ENCODE measurements around the gene TTC39B.
"Not testable (repeated sequence)": the region's sequence is repeated elsewhere in the genome, so short reads cannot be mapped to it uniquely, and the experiment has no call there.

Gene TTC39B

DNA sequence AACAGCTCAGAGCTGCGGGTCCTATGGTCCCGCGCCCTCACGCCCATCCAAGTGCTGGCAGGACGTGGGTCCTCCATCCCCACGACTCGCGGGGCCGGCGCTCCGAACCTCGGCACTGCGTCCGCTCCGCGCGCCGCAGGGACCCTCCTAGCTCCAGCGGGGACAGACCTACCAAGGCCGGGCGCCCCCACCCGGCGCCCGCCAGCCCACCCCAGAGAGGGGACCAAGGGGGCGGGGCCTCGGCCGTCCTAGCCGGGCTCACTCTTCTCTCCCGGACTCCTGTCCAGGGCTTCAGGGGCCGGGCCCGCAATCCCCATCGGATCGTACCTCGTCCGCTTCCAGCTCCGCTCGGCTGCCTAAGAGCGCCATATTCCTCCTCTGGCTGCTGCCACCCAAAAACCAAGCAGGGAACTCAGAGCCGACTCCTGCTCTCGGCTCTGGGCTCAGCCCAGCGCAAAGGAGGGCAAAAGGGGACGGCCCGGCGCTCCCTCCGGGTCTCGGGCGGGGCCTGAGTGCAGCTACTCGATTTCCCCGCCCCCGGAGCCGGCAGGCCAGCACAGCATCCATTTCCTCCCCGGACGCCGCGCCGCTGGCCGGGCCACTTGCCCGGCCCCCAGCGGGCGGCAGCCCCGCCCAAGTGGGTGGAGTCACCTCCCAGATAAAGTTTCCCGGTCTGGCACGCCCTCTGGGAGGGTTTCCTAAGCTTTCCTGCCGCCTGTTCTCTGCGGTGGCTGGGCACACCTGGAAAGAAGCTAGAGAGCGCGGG lies at the start of gene TTC39B:
Gene TTC39B, minus strand, starts transcription at position 460 of the 766 bp plus-strand sequence. Its CDS starts 91 bp downstream, at position 369.
- peak; percentile 98 for DNase-seq

DNA sequence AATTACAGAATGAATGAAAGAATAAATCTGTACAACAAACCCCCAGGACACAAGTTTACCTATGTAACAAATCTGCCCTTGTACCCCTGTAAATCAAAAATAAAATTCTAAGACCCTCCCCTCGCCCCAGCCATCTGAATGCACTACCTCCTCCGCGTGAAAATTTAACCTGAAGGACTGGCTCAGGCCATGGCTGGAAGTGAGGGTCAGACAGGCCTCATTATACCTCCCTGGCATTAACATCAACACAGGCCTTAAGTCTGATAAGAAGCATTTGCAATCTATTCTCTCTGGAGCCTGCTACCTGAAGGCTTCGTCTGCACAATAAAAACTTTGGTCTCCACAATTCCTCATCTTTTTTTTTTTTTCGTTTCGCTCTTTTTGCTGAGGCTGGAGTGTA lies 48.7 kb upstream of the TTC39B start:
- no peak for DNase-seq

DNA sequence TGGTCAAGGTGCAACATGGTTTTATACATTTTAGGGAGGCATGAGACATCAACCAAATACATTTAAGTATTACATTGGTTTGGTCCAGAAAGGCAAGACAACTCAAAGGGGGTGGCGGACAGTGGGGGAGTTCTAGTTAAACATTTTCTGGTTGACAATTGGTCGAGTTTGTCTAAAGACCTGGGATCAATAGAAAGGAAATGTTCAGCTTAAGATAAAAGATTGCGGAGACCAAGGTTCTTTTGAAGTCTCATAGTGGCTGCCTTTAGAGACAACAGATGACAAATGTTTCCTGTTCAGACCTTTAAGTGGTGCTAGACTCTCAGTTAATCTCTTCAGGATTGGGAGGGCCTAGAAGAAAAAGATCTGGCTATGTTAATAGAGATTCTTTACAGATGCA lies 47.7 kb upstream of the TTC39B start:
- no peak for DNase-seq

DNA sequence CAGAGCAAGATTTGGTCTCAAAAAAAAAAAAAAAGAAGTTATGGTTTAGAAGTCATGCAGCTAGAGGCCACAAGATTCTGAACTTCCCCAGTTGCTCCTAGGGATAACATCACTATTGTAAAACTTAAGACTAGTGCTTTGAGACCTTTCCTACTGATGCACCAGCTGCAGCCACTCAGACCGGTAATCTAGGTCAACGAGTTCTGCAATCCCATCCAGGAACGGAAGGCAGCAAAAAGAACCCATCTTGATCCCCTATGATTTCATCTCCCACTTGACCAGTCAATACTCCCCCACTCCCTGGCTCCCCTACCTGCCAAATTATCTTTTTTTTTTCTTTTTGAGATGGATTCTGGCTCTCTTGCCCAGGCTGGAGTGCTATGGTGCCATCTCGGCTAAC lies 46.9 kb upstream of the TTC39B start:
- DNase-seq = no peak

DNA sequence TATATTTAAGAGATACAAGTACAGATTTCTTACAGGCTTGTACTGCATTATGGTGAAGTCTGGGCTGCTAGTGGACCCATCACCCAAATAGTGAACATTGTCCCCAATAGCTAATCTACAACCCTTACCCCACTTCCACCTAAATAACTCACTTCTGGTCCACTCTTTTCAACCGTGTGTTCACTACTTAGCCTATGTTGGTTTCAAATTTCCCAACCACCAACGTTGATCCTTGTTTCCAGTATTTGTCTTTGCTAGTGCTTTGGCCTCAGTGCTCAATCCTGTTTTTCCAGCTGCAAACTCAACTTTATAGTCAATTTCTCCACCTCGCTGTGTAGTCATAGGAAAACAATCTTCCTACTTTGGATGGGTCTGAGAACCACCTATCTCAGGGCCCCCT lies 45.3 kb upstream of the TTC39B start:
- no peak for DNase-seq

DNA sequence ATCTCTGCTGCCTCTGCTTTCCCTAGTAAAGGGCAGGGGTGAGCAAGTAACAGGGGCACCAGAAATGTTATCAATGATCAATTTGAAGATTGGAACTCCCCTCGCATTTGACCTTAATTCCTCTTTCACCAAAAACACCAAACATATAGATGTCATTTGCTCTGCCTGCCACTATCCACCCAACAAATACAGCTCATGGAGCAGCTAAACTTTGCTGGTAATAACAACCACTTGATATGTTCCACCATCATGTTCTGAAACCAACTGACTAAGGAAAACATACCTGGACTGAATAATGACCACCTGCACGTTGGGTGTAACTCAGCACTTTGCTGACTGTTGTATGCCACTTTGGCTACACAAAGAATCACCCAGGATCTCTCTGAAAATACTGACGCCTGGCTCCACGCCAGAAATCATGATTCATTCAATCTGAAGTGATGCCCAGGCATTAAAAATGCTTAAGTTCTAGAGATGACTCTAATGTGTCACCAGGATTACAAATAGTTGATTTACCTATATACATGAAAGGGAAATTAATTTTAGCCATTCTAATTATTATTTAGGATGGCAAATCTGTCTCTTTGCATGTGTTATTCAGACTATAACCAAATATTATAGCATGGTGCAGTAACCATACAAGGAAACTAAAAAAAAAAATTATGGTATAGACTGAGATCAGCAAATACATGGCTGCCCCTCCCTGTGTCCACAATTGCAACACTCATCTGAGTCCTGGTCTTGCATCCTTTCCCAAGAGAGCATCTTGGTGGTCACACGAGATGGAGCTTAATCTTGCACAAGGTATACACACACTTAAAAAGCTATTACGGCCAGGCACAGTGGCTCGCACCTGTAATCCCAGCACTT lies 43.1 kb upstream of the TTC39B start:
- DNase-seq = no peak

DNA sequence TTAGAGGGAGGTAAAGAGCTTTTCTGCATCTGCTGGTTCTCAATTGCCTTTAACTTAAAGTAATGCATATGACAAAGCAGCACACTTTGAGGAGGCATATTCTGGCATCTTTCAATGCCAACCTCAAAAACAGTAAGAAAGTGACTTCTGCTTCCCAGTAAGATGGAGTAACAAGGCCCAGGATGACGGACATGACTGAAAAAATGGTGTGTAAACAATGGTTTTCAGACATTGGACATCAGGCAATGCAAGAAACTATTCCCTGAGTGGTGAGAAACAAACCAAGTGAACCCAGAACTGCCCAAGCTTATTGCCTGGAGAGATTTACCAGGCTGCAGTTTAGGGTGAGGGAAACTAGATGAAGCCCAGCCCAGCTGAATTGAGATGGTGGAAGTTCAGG lies 39.8 kb upstream of the TTC39B start:
- no peak for DNase-seq

DNA sequence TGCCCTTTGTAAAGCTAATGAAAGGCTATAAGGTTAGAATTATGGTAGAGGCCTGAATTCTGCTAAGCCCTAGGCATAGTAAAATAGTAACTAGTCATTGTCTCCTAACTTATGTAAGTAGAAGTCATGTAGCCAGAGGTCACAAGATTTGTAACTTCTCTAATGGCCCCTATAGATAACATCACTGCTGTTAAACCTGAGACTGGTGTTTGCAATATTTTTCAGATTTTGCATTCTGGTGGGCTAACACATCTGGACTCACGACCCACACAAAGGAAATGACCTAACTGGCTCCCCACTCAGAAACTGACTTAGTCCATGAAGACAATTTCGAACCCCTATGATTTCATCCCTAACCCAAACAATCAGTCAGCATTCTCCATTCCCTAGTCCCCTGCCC lies 37.2 kb upstream of the TTC39B start:
- DNase-seq = no peak

DNA sequence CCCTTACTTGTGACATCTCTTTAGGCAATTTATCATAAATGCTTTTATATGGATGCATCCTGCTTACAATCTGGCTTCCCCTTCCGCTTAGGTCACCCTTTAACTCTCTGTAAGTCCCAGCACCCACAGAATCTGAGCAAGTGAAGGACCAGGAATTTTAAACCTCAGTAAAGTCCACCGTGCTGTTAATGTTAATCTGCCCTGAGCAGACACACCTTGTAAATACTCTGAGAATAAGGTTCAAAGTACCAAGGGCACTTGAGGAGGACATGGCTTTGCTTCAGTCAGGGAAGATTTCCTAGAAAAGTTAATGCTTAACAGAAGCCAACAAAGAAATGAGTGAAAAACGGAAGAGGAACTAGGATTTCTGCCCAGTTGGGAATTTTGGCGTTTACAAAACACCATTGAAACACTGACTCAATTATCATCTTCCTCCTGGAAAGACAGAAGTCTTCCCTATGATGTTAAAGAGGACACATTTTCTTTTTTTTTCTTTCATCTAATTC lies 26.4 kb upstream of the TTC39B start:
- DNase-seq = no peak

DNA sequence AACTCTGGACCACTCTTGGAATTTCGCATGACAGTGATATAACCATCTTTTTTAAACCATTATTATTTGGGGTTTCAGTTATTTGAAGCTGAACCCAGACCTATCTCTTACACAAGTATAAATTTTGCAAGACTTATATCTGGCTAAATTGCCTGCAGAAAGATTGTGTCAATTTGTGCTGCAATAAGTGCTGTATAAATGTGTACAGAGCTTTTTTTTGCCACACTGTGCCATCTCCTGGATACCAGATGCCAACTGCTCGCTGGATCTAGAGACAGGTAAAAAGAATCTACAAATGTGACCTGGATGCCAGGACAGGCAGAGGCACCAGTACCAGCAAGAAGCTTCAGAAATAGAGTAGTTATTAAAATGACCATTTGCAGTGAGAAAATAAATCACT lies 25.9 kb upstream of the TTC39B start:
- DNase-seq = no peak

DNA sequence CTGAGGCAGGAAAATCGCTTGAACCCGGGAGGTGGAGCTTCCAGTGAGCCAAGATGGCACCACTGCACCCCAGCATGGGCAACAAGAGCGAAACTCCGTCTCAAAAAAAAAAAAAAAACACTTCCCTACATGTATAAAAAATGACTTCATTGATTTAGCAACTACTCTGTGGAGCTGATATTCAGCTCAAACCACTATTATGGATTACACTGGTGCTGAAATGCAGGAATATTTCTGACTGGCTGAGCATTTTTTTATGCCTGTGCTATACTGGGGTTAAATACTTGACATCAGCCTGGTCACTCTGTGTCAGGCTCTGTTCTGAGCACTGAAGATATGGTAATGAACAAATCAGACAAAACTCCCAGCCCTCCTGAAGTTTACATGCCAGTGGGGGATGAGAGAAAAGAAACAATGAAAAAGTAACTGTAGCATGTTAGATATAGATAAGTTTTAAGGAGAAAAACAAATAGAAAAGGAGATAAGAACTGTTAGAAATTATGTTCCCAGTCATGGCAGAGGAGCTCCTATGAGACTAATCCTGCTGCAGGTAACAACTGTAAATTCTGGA lies 22.6 kb upstream of the TTC39B start:
- no peak for DNase-seq

DNA sequence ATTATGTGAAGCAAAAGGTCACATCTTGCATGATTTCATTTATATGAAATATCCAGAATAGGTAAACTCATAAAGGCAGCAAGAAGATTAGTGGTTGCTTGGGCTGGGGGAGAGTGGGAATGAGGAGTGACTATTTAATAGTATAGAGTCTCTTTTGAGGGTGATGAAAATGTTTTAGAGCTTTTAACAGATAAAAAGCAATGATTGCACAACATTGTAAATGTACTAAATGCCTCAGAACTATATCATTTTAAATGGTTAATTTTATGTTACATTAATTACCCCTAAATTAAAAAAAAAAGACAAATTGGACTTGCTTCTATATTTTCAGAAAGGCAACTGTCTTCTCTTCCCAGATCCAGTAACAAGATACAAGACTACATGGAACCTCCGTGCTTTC lies 21.9 kb upstream of the TTC39B start:
- no peak for DNase-seq

DNA sequence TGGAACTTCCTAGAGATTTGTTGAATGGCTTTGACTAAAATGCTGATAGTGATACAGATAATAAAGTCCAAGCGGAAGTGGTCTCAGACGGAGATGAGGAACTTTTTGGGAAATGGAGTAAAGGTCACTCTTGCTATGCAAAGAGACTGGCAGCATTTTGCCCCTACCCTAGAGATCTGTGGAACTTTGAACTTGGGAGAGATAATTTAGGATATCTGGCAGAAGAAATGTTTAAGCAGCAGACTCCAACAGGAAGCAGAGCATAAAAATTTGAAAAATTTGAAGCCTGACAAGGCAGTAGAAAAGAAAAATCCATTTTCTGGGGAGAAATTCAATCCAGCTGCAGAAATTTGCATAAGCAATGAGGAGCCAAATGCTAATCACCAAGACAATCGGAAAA lies 15.7 kb upstream of the TTC39B start:
- DNase-seq = not testable (repeated sequence)

DNA sequence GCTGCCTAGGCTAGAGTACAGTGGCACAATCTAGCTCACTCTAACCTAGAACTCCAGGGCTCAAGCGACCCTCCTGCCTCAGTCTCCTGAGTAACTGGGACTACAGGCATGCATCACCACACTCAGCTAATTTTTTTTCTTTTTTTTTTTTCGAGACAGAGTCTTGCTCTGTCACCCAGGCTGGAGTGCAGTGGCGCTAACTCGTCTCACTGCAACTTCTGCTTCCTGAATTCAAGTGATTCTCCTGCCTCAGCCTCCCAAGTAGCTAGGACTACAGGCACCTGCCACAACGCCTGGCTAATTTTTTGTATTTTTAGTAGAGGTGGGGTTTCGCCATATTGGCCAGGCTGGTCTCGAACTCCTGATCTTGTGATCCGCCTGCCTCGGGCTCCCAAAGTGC lies 12.6 kb upstream of the TTC39B start:
- DNase-seq = not testable (repeated sequence)

DNA sequence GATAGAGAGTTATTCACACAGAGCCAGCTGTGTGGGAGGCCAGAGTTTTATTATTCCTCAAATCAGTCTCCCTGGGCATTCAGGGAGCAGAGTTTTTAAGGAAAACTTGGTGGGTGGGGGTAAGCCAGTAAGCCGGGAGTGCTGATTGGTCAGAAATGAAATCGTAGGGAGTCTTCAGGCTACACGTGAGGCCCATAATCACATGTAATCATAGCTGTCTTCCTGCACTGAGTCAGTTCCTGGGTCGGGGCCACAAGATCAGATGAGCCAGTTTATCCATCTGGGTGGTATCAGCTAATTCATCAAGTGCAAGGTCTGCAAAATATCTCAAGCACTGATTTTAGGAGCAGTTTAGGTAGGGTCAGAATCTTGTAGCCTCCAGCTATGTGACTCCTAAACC lies 10.8 kb upstream of the TTC39B start:
- no peak for DNase-seq

DNA sequence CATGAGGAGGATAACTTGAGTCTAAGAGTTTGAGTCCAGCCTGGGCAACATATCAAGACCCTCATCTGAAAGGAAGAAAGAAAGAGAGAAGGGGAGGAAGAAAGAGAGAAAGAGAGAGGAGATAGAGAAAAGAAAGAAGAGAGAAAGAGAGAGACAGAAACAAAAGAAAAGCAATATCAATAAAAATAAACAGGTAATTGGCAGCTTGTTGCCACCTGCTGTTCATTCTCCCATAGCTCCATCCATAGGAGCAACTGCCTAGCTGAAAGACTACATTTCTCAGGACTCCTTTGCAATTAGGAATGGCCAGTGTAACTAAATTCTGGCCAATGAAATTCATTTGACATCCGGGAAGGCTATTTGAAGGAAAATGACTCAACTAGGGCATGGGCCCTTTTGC lies 4.6 kb upstream of the TTC39B start:
- DNase-seq = no peak

DNA sequence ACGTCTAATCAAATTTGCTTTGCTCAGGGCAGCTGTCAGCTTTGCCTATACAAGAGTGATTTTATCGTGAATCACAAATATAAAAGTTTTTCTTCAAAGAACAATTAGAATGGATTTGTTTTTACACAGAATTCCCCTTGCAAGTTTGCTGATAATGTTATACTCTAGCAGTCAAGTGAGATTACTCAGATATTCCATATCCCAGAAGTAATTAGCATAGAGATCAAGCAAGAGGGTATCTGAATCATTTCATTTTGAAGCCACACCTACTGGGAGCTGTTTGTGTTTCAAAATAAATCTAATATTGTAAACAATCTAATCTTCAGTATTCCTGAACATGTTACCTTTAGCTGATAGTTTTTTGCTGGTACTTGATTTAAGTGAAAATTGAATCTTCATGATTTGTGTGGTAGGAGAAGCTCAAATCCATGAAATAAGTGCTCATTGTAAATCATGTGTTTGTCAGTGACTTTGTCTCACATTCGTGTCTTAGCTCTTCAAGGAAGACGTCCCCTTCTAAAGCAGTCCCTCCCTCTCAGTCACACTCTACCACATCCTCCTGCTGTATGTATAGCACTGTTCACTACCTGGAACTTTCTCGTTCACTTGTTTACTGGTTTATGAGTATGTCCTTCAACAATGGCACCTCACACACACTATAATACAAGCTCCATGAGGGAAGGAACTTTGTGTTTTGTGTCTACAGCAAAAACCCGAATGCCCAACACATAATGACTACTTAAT lies 3.3 kb upstream of the TTC39B start:
- no peak for DNase-seq

DNA sequence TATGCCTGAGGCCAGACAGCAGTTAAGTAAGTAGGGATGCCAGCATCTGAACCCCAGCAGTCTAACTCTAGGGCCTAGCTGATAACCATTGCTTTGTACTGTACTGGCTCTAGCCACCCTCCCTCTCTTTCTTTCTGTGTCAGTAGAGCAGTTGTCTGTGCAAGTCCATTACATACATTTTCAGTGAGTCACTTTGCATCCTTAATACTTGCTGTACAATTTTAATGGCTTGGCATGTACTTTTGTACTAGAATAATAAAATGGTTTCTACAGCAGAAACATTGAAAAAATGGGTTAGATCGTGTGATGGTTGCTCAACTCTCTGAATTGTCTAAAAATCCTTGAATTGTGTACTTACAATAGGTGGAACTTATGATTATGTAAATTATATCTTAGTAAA lies 1.5 kb upstream of the TTC39B start:
- DNase-seq = peak; percentile 29

DNA sequence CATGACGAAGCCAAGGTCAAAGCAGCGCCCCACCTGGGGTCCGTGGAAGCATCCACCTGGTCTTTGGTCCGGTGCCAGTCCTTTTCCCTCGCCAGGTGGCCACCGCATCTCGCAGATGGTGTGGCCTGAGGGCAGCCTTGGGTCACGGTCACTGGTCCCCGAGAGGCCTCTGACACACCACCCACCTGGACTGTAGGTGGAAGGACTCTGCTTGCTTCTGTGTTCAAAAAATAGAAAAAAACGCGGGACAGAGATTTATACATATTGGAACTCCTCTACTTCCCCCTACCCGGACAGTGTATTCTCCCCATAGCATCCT lies 466 bp upstream of the TTC39B start:
- DNase-seq = no peak

DNA sequence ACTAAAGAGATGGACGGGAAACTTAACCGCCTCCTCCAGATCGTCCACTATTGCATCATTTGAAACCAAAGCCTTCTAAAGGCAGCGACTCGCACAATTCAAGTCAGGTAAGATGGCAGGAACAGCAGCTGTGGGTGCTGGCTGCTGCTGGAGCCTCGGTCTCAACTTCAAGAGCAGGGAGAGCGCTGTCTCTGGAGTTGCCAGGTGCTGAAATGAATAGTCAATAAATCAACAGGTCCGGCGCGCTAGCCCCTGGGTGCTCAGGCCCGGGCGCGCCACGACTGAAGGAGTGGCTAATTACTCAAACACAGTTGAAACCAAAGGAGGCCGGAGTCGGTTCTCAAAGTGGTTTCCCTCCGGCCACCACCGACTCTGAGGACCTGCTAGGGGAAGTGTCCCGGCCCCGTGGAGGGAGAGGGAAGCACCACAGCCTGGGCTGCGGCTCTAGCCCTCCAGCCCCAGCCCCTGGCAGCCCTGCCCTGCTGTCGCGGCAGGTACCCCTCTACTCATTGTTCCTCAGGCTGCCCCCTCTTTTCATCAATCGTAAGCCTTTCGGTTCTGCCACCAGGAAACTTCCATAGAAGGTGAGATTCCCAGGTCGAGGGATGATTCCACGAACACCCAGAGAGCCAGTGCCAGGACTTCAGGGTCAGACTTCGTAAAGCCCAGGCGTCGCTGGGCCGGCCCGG lies 804 bp downstream of the TTC39B start:
- DNase-seq = peak; percentile 87

DNA sequence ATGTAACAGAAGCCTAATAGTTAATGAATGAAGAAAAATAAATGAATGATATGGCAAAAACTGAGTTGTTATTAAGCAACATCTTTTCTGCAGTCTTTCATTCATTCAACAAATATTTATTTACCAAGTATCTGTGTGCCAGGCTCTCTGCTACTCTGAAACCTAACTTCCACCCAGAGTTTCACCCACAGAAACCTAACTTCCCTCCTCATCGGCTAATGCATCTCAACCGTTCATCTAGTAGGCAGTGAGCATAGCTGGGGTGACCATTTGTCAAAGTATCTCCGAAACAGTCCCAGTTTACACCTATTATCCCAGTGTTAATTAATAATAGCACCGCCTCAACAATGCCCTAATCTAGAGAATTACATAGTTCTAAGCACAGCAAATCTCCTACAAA lies 1.5 kb downstream of the TTC39B start:
- DNase-seq = no peak

DNA sequence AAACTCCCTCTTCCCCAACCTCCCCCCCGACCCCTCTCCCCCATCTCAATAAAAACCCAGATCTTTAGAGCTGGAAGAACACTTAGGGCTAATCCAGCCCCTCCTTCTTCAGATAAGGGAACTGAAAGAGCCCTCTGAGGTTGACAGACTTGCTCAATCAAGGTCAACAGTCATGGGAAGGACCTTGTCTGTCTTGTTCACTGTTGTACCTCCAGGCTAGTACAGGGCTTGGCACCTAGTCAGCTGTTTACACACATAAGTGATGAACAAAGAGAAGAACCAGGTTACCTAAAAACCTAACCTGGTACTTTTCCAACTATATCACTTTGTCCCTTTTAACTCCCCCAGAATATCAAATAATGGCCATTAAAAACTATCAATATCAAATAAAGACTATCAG lies 2.4 kb downstream of the TTC39B start:
- DNase-seq = no peak

DNA sequence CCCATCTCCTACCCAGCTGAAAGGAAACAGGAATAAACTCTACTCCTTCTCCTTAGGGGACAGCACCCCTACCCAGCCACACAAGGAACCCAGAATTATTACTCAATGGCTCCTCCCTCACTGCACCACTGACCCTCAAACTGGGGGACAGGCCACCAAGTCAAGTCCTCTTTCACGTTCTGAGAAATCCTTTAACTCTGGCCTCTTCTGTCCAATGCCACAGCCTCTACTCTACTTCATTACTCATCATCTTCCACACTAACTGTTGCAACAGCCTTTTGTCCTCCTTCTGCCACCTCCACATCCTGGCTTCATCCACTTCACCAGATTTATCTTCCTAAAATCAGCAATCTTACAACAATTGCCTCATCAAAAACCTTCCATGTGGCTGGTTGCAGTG lies 6.8 kb downstream of the TTC39B start:
- DNase-seq = peak; percentile 28
